Spleen (tissue), 11 donors: ENCODE results near the gene SIK3. TPM values are rescaled to one million over a fixed set of nuclear protein-coding genes. Genes with fewer than 3 reads are reported as not detected.

Experiments
- DNase-seq: peaks from one replicate; pipeline ENCODE4 v3.0.0-alpha.2; 2020
- H3K27ac ChIP-seq, 8 donors: fragments of 200-600 bp; sonication (generic) in 7 of 8; 1 replicate in 4 of 8; 2 replicates in 4 of 8; pipeline versions ENCODE4 v1.5.0 to v1.8.0; 2016 to 2021; ENCODE audit warnings: inconsistent platforms in 4 of 8, mild to moderate bottlenecking in 4 of 8, moderate library complexity in 1 of 8
- H3K27me3 ChIP-seq, 7 donors: fragments of 200-600 bp; sonication (generic) in 6 of 7; replicated peaks in 1 of 7; 1 replicate in 4 of 7; 2 replicates in 3 of 7; pipeline versions ENCODE4 v1.5.0 to v1.8.0; 2016 to 2021; ENCODE audit warnings: inconsistent platforms in 3 of 7, mild to moderate bottlenecking in 1 of 7
- H3K36me3 ChIP-seq, 6 donors: fragments of 200-600 bp; sonication (generic) in 5 of 6; 1 replicate in 4 of 6; 2 replicates in 2 of 6; pipeline versions ENCODE4 v1.5.0 to v1.8.0; 2016 to 2021; ENCODE audit warnings: inconsistent platforms in 2 of 6
- H3K4me1 ChIP-seq, 6 donors: fragments of 200-600 bp; sonication (generic) in 5 of 6; 1 replicate in 3 of 6; 2 replicates in 3 of 6; pipeline versions ENCODE4 v1.5.0 to v1.8.0; 2016 to 2021; ENCODE audit warnings: inconsistent platforms in 3 of 6
- H3K4me3 ChIP-seq, 8 donors: fragments of 200-600 bp; sonication (generic) in 7 of 8; 1 replicate in 4 of 8; 2 replicates in 4 of 8; pipeline versions ENCODE4 v1.5.0 to v1.8.0; 2016 to 2021; ENCODE audit warnings: inconsistent platforms in 4 of 8, mild to moderate bottlenecking in 4 of 8, moderate library complexity in 2 of 8
- H3K9me3 ChIP-seq, 8 donors: fragments of 200-600 bp; sonication (generic) in 7 of 8; 1 replicate in 4 of 8; 2 replicates in 4 of 8; pipeline versions ENCODE4 v1.5.0 to v1.8.0; 2016 to 2021; ENCODE audit warnings: inconsistent platforms in 4 of 8
- CTCF ChIP-seq, 11 experiments: fragments of 200-600 bp in 7 of 11; fragments of 450-650 bp in 4 of 11; sonication (generic) in 4 of 11; IDR thresholded peaks in 8 of 11; conservative IDR thresholded peaks in 3 of 11; 1 replicate in 7 of 11; 2 replicates in 4 of 11; pipeline versions ENCODE4 v1.4.0 to v1.8.0; 2016 to 2021; ENCODE audit warnings: antibody characterized with exemption in 11 of 11, inconsistent platforms in 4 of 11, mild to moderate bottlenecking in 1 of 11
- POLR2A ChIP-seq, 3 donors: fragments of 450-650 bp; IDR thresholded peaks; one replicate each; pipeline ENCODE4 v1.5.1; 2017; ENCODE audit warnings: antibody characterized with exemption in 3 of 3, mild to moderate bottlenecking in 1 of 3
- POLR2AphosphoS5 ChIP-seq, 3 donors: sonication (generic); formaldehyde crosslinking; IDR thresholded peaks; one replicate each; pipeline ENCODE4 v1.5.1; 2017; ENCODE audit warnings: antibody characterized with exemption in 3 of 3
- WGBS, 5 donors: extraction: QIAGEN DNeasy Blood & Tissue Kit in 3 of 5; methylation state at CpG; one replicate each; pipeline versions ENCODE4 v1.1.5 to v1.1.7; 2013 to 2018; 5-methylcytosine and 5-hydroxymethylcytosine counted together
- intact Hi-C: fragments of 100-400 bp; cut with DNase I; formaldehyde crosslinking; loops from one replicate; pipeline ENCODE4 v1.15.0; 2023; ENCODE audit warnings: low total_unique reads
- polyA plus RNA-seq, 3 donors: library from polyadenylated mRNA; stranded (reverse); fragments of 200-250 nt; gene quantifications; one replicate each; pipeline ENCODE4 v1.2.1, GENCODE V29; 2013
- total RNA-seq, 7 donors: library from RNA; depleted of rRNA in 3 of 7; stranded (reverse); fragments of >200 nt in 3 of 7; fragmentation: NEBNext Ultra II Directional in 4 of 7; extraction: Animal tissue kit (Norgen Biotek cat#: 25700) in 4 of 7; gene quantifications; one replicate each; pipeline versions ENCODE4 v1.1.0 to v1.2.1, GENCODE V29; 2016 to 2021
- donor health status: healthy with polysubstance abuse.
- donor health status: DM: no; HTN: no; CAD: no; lungs with moderate emphysema.
- donor health status: DM: no; HTN: no; CAD: no.
- donor health status: Bipolar disorder and iron deficiency.
- donor health status: healthy.
- donor health status: DM: no; HTN: no; CAD: no.
- donor health status: DM: yes; HTN: yes; CAD: no.

The SIK3 gene
- total and polyA plus RNA-seq, 10 donors: 7.8 to 112 (median 67.6) TPM

DNA sequence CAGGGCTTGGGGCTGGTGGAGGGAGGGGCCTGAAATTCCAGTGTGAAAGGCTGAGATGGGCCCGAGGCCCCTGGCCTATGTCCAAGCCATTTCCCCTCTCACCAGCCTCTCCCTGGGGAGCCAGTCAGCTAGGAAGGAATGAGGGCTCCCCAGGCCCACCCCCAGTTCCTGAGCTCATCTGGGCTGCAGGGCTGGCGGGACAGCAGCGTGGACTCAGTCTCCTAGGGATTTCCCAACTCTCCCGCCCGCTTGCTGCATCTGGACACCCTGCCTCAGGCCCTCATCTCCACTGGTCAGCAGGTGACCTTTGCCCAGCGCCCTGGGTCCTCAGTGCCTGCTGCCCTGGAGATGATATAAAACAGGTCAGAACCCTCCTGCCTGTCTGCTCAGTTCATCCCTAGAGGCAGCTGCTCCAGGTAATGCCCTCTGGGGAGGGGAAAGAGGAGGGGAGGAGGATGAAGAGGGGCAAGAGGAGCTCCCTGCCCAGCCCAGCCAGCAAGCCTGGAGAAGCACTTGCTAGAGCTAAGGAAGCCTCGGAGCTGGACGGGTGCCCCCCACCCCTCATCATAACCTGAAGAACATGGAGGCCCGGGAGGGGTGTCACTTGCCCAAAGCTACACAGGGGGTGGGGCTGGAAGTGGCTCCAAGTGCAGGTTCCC lies 268.6 kb downstream of the SIK3 start, which contains the start of gene APOC3:
Gene APOC3, plus strand, starts transcription at position 383 of the 659 bp plus-strand sequence. CDS start 676 bp downstream, outside the sequence.
- 69 to 89% (median 78%) methylated on average over 9 of the region's 9 CpGs for WGBS, 5 donors
- no peak for TF ChIP-seq POLR2AphosphoS5 (IDR thresholded peaks at IDR 0.05)
- no peak for TF ChIP-seq CTCF (IDR thresholded peaks at IDR 0.05 in 8 of 11, conservative IDR thresholded peaks at IDR 0.05 in 3 of 11)
- Histone ChIP-seq H3K4me3 (no peak within 1 kb of the TSS), H3K27me3 (no peaks in the 10 kb centered on the region), H3K9me3 (no peaks in the 10 kb centered on the region), H3K27ac (no peak within 1 kb of the TSS), H3K36me3 (no peaks in the 10 kb centered on the region), H3K4me1 (peaks cover 0 to 2% (median under 1%) of the 10 kb centered on the region in 6 donors)
- intact Hi-C loops: no loop called here
- DNase-seq: no peak

DNA sequence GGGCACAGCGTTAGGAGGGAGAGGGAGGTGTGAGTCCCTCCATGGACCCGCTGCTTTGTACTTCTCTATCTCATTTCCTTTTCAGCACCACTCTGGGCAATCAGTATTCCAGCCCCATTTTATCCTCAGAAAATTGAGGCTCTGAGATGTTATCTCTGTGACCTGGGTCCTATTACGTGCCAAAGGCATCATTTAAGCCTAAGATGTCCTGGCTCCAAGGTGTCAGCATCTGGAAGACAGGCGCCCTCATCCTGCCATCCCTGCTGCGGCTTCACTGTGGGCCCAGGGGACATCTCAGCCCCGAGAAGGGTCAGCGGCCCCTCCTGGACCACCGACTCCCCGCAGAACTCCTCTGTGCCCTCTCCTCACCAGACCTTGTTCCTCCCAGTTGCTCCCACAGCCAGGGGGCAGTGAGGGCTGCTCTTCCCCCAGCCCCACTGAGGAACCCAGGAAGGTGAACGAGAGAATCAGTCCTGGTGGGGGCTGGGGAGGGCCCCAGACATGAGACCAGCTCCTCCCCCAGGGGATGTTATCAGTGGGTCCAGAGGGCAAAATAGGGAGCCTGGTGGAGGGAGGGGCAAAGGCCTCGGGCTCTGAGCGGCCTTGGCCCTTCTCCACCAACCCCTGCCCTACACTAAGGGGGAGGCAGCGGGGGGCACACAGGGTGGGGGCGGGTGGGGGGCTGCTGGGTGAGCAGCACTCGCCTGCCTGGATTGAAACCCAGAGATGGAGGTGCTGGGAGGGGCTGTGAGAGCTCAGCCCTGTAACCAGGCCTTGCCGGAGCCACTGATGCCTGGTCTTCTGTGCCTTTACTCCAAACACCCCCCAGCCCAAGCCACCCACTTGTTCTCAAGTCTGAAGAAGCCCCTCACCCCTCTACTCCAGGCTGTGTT lies 269.4 kb downstream of the SIK3 start:
- no peaks in the 10 kb centered on the region for H3K27me3 ChIP-seq
- no peak for DNase-seq
- no peaks in the 10 kb centered on the region for H3K36me3 ChIP-seq
- WGBS, 5 donors: 61 to 76% (median 67%) methylated on average over 10 to 16 of the region's 16 CpGs
- H3K4me3 ChIP-seq: no peak overlapping the region
- H3K9me3 ChIP-seq: no peaks in the 10 kb centered on the region
- H3K27ac ChIP-seq: no peak overlapping the region
- intact Hi-C loops: no loop called here
- no peaks in the 10 kb centered on the region for H3K4me1 ChIP-seq
- TF ChIP-seq POLR2AphosphoS5 (IDR thresholded peaks at IDR 0.05) (no peak), POLR2A (IDR thresholded peaks at IDR 0.05) (no peak), CTCF (IDR thresholded peaks at IDR 0.05 in 8 of 11, conservative IDR thresholded peaks at IDR 0.05 in 3 of 11) (no peak)

DNA sequence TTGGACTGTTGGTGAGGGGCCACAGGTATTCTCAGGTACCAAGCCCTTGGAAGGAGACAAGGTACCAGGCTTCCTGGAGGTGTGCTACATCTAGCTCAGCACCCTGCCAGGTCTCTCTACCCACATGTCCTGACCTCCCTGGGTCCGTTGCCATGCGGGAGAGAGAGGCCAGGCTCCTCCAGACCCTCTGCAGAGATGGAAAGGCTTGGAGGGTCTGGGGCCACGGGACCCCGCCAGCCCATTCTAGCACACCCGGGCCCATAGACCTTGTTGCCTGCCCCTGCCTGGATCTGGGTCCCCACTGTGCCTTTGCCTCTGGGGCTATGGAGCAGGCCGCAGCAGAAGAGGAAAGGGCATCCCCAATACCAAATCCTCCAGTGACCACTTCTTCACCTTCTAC lies 270.8 kb downstream of the SIK3 start:
- Histone ChIP-seq H3K4me3 (no peak overlapping the region), H3K27me3 (no peaks in the 10 kb centered on the region), H3K27ac (no peak overlapping the region), H3K9me3 (no peaks in the 10 kb centered on the region), H3K4me1 (no peaks in the 10 kb centered on the region), H3K36me3 (no peaks in the 10 kb centered on the region)
- TF ChIP-seq POLR2AphosphoS5 (IDR thresholded peaks at IDR 0.05): no peak
- TF ChIP-seq CTCF (IDR thresholded peaks at IDR 0.05 in 8 of 11, conservative IDR thresholded peaks at IDR 0.05 in 3 of 11): no peak
- no peak for TF ChIP-seq POLR2A (IDR thresholded peaks at IDR 0.05)
- intact Hi-C loops: no loop called here
- WGBS, 5 donors: 81 to 100% (median 95%) methylated on average over 1 to 6 of the region's 6 CpGs
- DNase-seq: no peak
